Activated T-cell treated with anti-CD3 and anti-CD28 coated beads for 1 hour (primary cell): ENCODE results near the gene ATP1A2.
"Not testable (repeated sequence)": the region's sequence is repeated elsewhere in the genome, so short reads cannot be mapped to it uniquely, and the experiment has no call there.

ENCODE experiments used
- DNase-seq: peaks from one replicate; pipeline ENCODE4 v3.0.0-alpha.2; 2020; ENCODE audit warnings: low read depth

Gene ATP1A2

GRCh38 chr1:160101037-160101716 lies 14.4 kb upstream of the ATP1A2 start:
- peak; percentile 59 for DNase-seq

- DNase-seq: no peak
These were observed 13.6 kb upstream of the ATP1A2 start for GRCh38 chr1:160101717-160102522.

GRCh38 chr1:160103658-160104408 lies 11.7 kb upstream of the ATP1A2 start:
- no peak for DNase-seq

- no peak for DNase-seq
These were observed 11.1 kb upstream of the ATP1A2 start for GRCh38 chr1:160104486-160104885.

GRCh38 chr1:160105155-160105554 lies 10.4 kb upstream of the ATP1A2 start:
- no peak for DNase-seq

DNA sequence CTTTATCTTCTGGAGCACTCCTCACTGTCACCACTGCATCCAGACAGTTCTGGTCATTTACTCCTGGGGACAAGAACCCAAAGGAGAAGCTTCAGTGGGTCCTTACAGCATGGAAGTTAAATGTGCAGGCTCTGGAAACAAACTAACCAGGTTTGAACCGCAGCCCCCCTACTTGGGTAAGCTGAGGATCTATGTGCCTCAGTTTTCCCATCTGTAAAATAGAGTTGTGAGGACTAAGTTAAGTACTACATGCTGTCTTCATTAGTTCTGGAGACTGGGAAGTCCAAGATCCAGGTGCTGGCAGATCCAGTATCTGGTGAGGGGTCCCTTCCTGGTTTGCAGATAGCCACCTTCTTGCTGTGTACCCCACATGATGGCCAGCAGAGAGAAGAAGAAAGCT lies 8.0 kb upstream of the ATP1A2 start:
- DNase-seq: no peak

DNA sequence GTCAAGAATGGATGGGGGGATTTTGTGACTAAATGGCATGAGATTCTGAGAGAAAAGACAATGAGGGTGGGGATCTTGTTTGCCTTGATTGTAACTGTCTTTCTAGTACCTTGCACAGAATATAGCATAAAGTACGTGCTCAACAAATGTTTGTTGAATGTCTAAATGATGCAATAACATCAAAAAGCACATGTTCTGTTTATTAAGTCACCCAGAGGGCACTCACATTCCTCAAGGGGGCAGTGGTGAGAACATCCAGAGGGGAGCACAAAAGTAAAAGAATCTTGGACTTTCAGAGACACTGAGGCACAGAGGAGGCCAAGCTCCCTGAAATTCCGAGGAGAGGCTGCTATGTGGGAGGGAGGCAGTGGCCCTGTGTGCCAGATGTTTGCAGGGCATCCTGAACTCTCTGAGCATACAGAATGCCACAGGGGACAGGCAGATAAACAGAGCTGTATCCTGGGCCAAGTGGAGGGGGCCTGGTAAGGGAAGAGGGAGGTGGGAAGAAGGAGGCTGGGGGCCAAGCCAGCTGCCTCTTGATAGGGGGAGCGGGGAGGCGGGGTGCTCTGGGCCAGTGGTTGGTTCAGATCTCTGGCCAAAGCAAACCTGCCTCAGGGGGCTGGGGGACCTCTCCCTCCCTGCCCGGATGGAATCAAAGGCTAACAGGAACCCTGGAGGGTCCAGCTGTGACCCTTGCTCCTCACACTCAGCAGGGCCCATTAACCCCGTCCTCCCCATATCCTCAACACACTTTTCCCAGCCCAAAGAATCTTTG lies 6.5 kb upstream of the ATP1A2 start:
- DNase-seq: no peak

DNA sequence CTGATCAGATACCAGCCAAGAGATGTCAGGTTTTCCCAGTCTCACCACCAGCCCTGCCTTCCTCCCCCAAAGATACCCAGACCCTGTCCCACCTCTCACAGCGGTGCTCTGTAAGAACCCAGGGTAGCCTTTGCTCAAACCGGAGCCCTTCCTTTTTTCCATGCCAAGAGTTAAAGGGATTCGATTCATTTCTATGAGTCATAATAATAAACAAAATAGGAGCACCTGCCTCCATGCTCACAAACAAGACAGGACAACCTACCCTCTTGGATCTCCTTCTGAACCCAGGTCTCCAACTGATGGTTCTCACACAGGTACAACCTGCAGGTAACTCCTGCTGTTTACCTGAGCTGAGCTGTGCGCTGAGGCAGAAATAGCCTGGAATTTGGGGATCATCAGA lies 5.9 kb upstream of the ATP1A2 start:
- DNase-seq: no peak

GRCh38 chr1:160111462-160111861 lies 4.1 kb upstream of the ATP1A2 start:
- DNase-seq: not testable (repeated sequence)

DNA sequence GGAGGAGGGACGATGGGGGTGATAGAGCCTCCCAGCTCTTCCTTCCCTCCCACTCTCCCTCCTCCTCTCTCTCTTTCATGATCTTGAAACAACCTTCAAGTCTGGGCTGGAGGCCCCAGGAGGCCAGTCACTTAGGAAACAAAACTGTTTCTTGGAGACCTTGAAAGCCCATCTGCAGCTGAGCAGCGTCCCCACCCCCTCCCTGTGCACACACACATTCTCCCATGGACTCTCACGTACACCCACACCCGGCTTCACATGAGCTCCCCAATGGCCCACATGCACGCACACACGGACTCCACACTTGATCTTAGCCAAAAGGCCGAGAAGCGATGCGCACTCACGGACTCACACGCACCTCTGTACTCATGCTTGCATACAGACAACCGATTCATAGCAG lies 3.2 kb upstream of the ATP1A2 start:
- no peak for DNase-seq

DNA sequence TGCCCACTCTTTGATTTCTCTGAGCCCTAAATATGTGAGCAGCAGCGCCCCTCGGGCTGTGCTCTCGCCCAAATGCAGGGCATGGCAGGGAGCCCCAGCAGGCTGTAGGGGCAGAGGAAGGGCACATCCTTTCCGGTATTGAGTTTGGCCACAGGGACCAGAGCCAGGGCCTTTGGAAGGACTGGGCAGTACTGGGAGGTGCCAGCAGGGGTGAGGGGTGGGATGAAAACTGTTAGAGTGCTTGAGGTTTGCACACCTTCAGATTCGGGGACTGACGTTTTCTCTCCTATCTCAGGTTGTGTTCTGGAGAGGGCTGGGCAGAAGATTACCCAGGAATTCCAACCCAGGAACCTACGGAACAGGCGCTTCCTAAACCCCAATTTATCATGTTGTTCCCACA lies 2.2 kb upstream of the ATP1A2 start:
- DNase-seq: no peak

DNA sequence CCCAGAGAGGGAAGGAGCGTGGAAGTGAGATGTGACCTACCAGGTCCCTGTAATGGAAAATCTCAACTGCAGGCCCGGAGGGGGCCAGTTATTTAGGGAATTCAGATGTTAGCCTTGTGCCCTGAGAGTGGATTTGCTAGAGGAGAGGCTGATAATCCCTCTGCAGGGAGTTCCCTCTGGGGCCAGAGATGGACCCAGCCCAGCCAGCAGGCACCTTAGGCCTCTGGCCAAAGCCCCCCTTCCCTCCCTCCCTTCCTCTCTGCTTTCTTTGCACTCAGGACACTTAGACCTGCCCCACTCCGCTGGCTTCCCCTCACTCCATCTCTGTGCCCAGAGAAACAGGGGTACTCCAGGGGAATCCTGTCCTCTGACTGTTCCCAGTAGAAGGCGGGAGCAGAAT lies 1.5 kb upstream of the ATP1A2 start:
- no peak for DNase-seq

DNA sequence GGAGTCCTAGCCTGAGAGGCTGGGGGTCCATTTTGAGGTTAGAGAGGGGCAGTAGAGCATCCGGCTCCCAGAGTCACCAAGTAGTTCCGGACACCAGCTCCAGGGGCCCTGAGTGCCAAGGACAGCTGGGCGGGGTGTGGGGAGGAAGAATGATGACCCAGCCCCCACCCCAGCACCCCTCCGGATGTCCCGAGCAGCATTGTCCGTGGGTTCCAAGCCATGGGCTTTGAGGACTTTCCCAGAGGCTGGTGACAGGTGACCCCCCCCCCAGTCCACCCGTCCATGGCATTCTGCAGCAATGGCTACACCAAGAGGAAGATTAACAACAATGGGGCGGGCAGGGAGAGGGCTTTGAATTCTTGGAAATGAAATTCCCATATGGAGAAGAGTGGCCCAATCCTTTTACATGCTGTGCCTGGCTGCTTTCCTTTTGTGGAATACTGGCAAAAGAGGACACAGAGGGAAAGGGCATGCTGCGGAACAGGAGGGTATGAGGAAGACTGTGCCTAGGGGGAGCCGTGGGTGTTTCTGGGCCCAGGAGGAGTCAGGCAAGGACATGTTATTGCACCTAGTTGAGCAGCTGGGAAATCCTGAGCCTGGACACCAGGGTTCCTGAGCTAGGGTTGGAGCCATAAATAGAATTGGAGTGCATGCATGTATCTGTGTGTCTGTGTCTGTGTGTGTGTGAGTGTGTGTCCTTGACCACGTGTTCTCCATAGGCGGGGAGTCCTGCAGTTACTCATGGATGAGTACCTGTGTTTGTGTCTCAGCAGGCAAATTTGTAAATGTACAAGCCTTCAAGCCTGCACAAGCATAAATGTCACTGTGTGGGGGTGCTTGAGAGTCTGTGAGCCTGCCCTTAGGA lies 956 bp downstream of the ATP1A2 start:
- DNase-seq: no peak

- no peak for DNase-seq
These were observed 1.7 kb downstream of the ATP1A2 start for GRCh38 chr1:160117300-160117699.

DNA sequence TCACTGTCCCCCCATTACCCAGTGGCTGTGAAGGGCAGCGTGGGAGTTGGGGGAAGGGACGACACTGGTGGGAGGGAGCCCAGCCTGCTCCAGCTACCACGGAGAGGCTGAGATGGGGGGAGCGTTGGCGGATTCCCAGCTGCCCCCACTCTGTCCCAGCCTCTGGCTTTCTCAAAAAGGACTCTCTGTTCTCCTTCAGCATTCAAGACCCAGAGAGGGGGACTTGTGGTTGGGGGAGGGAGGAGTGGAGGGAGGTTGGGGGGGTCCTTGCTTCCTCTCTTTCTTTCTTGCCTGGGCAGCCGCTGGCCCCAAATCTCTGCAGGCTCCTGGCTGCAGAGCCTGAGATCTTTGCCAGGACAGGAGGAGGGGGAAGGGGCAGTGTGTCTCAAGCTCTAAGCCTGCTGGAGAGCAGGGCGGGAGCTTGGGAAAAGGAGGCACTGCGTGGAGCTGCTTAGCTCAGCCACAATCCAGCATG lies 2.2 kb downstream of the ATP1A2 start:
- DNase-seq: no peak

GRCh38 chr1:160118928-160119327 lies 3.4 kb downstream of the ATP1A2 start:
- no peak for DNase-seq

GRCh38 chr1:160120797-160121196 lies 5.2 kb downstream of the ATP1A2 start:
- no peak for DNase-seq

GRCh38 chr1:160121388-160121787 lies 5.8 kb downstream of the ATP1A2 start:
- DNase-seq: no peak

DNA sequence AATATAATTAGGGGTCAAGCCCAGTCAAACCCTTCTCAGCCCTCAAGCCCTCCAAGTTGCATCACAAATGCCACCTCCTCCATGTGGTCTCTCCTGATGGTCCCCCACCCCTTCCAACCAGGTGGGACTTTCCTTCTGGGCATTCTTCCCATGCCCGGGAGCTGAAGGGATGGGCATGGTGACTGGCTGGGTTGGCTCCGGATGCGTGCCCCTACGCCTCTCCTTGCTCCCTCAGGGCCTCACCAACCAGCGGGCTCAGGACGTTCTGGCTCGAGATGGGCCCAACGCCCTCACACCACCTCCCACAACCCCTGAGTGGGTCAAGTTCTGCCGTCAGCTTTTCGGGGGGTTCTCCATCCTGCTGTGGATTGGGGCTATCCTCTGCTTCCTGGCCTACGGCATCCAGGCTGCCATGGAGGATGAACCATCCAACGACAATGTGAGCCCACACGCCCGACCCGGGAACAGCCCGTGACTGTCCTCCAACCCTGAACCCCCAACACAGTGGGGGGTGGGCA lies 7.5 kb downstream of the ATP1A2 start:
- no peak for DNase-seq

DNA sequence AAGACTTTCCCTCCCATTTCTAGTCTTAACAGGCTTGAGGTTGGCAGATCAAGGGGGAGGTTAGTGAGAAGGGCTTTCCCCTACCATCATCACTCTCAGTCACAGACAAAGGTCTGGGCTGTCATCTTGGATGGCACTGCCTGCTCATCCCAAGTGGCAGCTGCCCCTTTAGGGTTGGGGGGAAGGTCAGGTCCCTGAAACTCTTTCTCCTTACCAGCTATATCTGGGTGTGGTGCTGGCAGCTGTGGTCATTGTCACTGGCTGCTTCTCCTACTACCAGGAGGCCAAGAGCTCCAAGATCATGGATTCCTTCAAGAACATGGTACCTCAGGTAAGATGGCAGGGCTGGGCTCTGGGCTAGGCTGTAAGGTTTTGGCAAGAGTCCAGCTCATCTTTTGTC lies 8.2 kb downstream of the ATP1A2 start:
- no peak for DNase-seq
